ENCODE measurements around the gene CDV3. TPM values are rescaled to one million over a fixed set of nuclear protein-coding genes. Genes with fewer than 3 reads are reported as not detected.

CDV3 gene
- total and polyA plus RNA-seq, 2 donors (not counting 3 experiments of a cell fraction or from before 2014, with no cell fraction given) = 46.7 to 229 TPM

GRCh38 chr3:133593243-133593642 lies 19.8 kb downstream of the CDV3 start:
- no peak overlapping the region for H2AFZ ChIP-seq (ENCODE audit: low read depth, low read length)
- no peaks in the 10 kb centered on the region for H3K9me3 ChIP-seq (replicated peaks; ENCODE audit: control insufficient read depth, insufficient read depth, low read length)
- H3K4me2 ChIP-seq (ENCODE audit: insufficient read depth, low read length) = no peak overlapping the region
- H3K9me1 ChIP-seq (replicated peaks; ENCODE audit: control insufficient read depth, extremely low read depth, insufficient read depth, low read length) = no peaks in the 10 kb centered on the region
- no peak for FAIRE-seq
- no peak for DNase-seq (ENCODE audit: low read depth, low spot score)
- no peaks in the 10 kb centered on the region for H3K27me3 ChIP-seq (ENCODE audit: control insufficient read depth in 2 of 2, insufficient read depth in 2 of 2, low read length in 2 of 2)
- ChIA-PET POLR2A (no interaction called here), CTCF (interaction anchor here (1.5 kb wide), 1 partner anchor 128 kb away, joined by 3 read pairs; no protein-coding TSS in a partner anchor)
- H4K20me1 ChIP-seq (replicated peaks; ENCODE audit: control insufficient read depth, extremely low read depth, insufficient read depth, low read length) = no peaks in the 10 kb centered on the region
- H3K27ac ChIP-seq (ENCODE audit: insufficient read depth, low read depth, low read length) = no peak overlapping the region
- H3K4me1 ChIP-seq (ENCODE audit: control insufficient read depth, extremely low read depth, insufficient read depth, low read length) = peaks cover 29% of the 10 kb centered on the region
- no peak overlapping the region for H3K4me3 ChIP-seq (replicated peaks in 1 of 3; ENCODE audit: insufficient read depth in 1 of 3, low read depth in 1 of 3, low read length in 3 of 3)
- dilution Hi-C loops (cut with MboI; ENCODE audit: extremely low pct_ligation_motif_present, low sequenced_read_pairs) (no loop called here), intact Hi-C loops (cut with micrococcal nuclease) (no loop called here)
- H3K36me3 ChIP-seq (ENCODE audit: control insufficient read depth in 2 of 2, extremely low read depth in 1 of 2, insufficient read depth in 2 of 2, low read length in 2 of 2) = peaks cover 4 to 9% of the 10 kb centered on the region in 2 experiments
- TF ChIP-seq POLR2AphosphoS5 (IDR thresholded peaks at IDR 0.05; ENCODE audit: insufficient read depth, low read depth, low read length) (no peak), GATA2 (IDR thresholded peaks at IDR 0.05; ENCODE audit: insufficient read depth, insufficient read length, low read depth, low read length) (no peak), POLR2A (IDR thresholded peaks at IDR 0.05; ENCODE audit: low read depth, low read length) (no peak), FOS (IDR thresholded peaks at IDR 0.05; ENCODE audit: borderline replicate concordance, insufficient read depth, low read length) (no peak), CTCF (IDR thresholded peaks at IDR 0.05; ENCODE audit: extremely low read depth in 1 of 2, insufficient read depth in 1 of 2, low read depth in 1 of 2, low read length in 2 of 2) (no peak), MYC (IDR thresholded peaks at IDR 0.05; ENCODE audit: low read depth, low read length) (no peak), JUN (IDR thresholded peaks at IDR 0.05; ENCODE audit: borderline replicate concordance, insufficient read depth, insufficient read length, low read depth) (no peak), MAX (IDR thresholded peaks at IDR 0.05; ENCODE audit: insufficient read depth, insufficient read length) (no peak), EZH2 (IDR thresholded peaks at IDR 0.05; ENCODE audit: borderline replicate concordance, low read depth, low read length, severe bottlenecking) (no peak)
- BruUV-seq (replicated peaks) = no TSS peak
- H3K79me2 ChIP-seq (ENCODE audit: control insufficient read depth, insufficient read depth, low read length) = peaks cover 3% of the 10 kb centered on the region
- no peak overlapping the region for H3K9ac ChIP-seq (replicated peaks; ENCODE audit: extremely low read depth, insufficient read depth, low read length)

Data from endothelial cell of umbilical vein (primary cell).